ENCODE results near the gene HIP1.

- no peak for TF ChIP-seq CTCF (conservative IDR thresholded peaks at IDR 0.05; ENCODE audit: low read depth, low read length)
- no peak for TF ChIP-seq EZH2 (IDR thresholded peaks at IDR 0.05; ENCODE audit: low read length, unreplicated experiment)
These were observed 50.3 kb downstream of the HIP1 start for GRCh38 chr7:75688200-75689136.

All from PC-3 (cell line).